ENCODE measurements around the gene FAM219A.

Gene FAM219A

GRCh38 chr9:34507556-34507955 is 49.2 kb upstream of the FAM219A start:
- Histone ChIP-seq H3K9me3 (ENCODE audit: control insufficient read depth, insufficient read depth, low read depth, low read length) (no peaks in the 10 kb centered on the region), H3K27ac (ENCODE audit: extremely low read depth, low read depth, low read length) (no peak overlapping the region), H3K4me1 (ENCODE audit: control insufficient read depth, insufficient read depth, low read length) (no peaks in the 10 kb centered on the region), H3K36me3 (ENCODE audit: control insufficient read depth in 2 of 2, insufficient read depth in 1 of 2, low read length in 2 of 2) (no peaks in the 10 kb centered on the region), H3K4me3 (ENCODE audit: low read depth, low read length) (no peak overlapping the region)
- POLR2A ChIA-PET: no interaction called here
- CTCF ChIA-PET: interaction anchor here (0.6 to 1.9 kb wide), 7 partner anchors 40 to 427 kb away, joined by 3 to 10 read pairs (median 3); no protein-coding TSS in a partner anchor
- TF ChIP-seq ZSCAN5A (tag by site-specific recombination; IDR thresholded peaks at IDR 0.05): no peak
- no peak for TF ChIP-seq ZSCAN4 (tag by site-specific recombination; IDR thresholded peaks at IDR 0.05)
- TF ChIP-seq ZNF391 (tag by site-specific recombination; IDR thresholded peaks at IDR 0.05; ENCODE audit: borderline replicate concordance, low read depth): no peak
- no peak for TF ChIP-seq ZNF398 (tag by site-specific recombination; IDR thresholded peaks at IDR 0.05)
- TF ChIP-seq MZF1 (tag by site-specific recombination; IDR thresholded peaks at IDR 0.05; ENCODE audit: borderline replicate concordance): no peak
- TF ChIP-seq ZFP41 (tag by site-specific recombination; IDR thresholded peaks at IDR 0.05; ENCODE audit: borderline replicate concordance): no peak
- no peak for TF ChIP-seq ZNF776 (tag by site-specific recombination; IDR thresholded peaks at IDR 0.05; ENCODE audit: borderline replicate concordance)
- no peak for TF ChIP-seq KLF16 (tag by site-specific recombination; IDR thresholded peaks at IDR 0.05)
- TF ChIP-seq ZNF558 (tag by site-specific recombination; IDR thresholded peaks at IDR 0.05): no peak
- TF ChIP-seq ZNF585B (tag by site-specific recombination; IDR thresholded peaks at IDR 0.05): no peak
- no peak for TF ChIP-seq ZNF37A (tag by site-specific recombination; IDR thresholded peaks at IDR 0.05)
- no peak for TF ChIP-seq PATZ1 (tag by site-specific recombination; IDR thresholded peaks at IDR 0.05)
- no peak for TF ChIP-seq ZNF596 (tag by site-specific recombination; IDR thresholded peaks at IDR 0.05)
- no peak for TF ChIP-seq ZBTB1 (tag by site-specific recombination; IDR thresholded peaks at IDR 0.05)
- TF ChIP-seq ZBTB8A (tag by site-specific recombination; IDR thresholded peaks at IDR 0.05): no peak
- TF ChIP-seq ATF2 (tag by site-specific recombination; IDR thresholded peaks at IDR 0.05; ENCODE audit: low read depth): no peak
- TF ChIP-seq GLI2 (tag by site-specific recombination; IDR thresholded peaks at IDR 0.05; ENCODE audit: borderline replicate concordance, low read depth): no peak
- TF ChIP-seq ZNF10 (tag by site-specific recombination; IDR thresholded peaks at IDR 0.05): no peak

Data from HEK293 (cell line).